GM19193 (cell line): Measurements from ENCODE around the gene DAB1.

Experiments
- POLR2A ChIP-seq: IDR thresholded peaks from 4 replicates; pipeline ENCODE4 v1.6.1; 2011; ENCODE audit not compliant: insufficient read depth, insufficient read length; ENCODE audit errors: extremely low read depth

The DAB1 gene

GRCh38 chr1:57384284-57384683 lies 39.6 kb downstream of the DAB1 start:
- no peak for TF ChIP-seq POLR2A

- no peak for TF ChIP-seq POLR2A
These were observed 42.0 kb downstream of the DAB1 start for GRCh38 chr1:57381871-57382270.

GRCh38 chr1:57381426-57381825 lies 42.4 kb downstream of the DAB1 start:
- TF ChIP-seq POLR2A, result no peak

GRCh38 chr1:57380923-57381322 lies 42.9 kb downstream of the DAB1 start:
- no peak for TF ChIP-seq POLR2A

- no peak for TF ChIP-seq POLR2A
These were observed 45.3 kb downstream of the DAB1 start for GRCh38 chr1:57378534-57378933.

- TF ChIP-seq POLR2A, result no peak
These were observed 46.3 kb downstream of the DAB1 start for GRCh38 chr1:57377339-57378139.

GRCh38 chr1:57376041-57376440 lies 47.8 kb downstream of the DAB1 start:
- no peak for TF ChIP-seq POLR2A

- TF ChIP-seq POLR2A, result no peak
These were observed 54.0 kb downstream of the DAB1 start for GRCh38 chr1:57369889-57370288.

GRCh38 chr1:57367945-57368344 lies 55.9 kb downstream of the DAB1 start:
- no peak for TF ChIP-seq POLR2A

GRCh38 chr1:57363643-57364042 lies 60.2 kb downstream of the DAB1 start:
- TF ChIP-seq POLR2A, result no peak

- no peak for TF ChIP-seq POLR2A
These were observed 60.7 kb downstream of the DAB1 start for GRCh38 chr1:57363165-57363564.

GRCh38 chr1:57362480-57362879 lies 61.4 kb downstream of the DAB1 start:
- TF ChIP-seq POLR2A, result no peak

GRCh38 chr1:57361516-57361915 lies 62.3 kb downstream of the DAB1 start:
- TF ChIP-seq POLR2A, result no peak

- TF ChIP-seq POLR2A, result no peak
These were observed 62.9 kb downstream of the DAB1 start for GRCh38 chr1:57360846-57361407.

GRCh38 chr1:57357462-57357861 lies 66.4 kb downstream of the DAB1 start:
- no peak for TF ChIP-seq POLR2A

- TF ChIP-seq POLR2A, result no peak
These were observed 70.2 kb downstream of the DAB1 start for GRCh38 chr1:57353654-57354053.
